Neural cell (in vitro differentiated cells): ENCODE measurements around the gene SQSTM1.
A peak's percentile ranks its signal among the peaks of the same experiment; 100 is the strongest.

Source experiments
- CTCF ChIP-seq: fragments of 450-650 bp; IDR thresholded peaks from 2 replicates; pipeline ENCODE4 v1.5.1; 2014; ENCODE audit warnings: antibody characterized with exemption, mild to moderate bottlenecking, moderate library complexity; ENCODE audit not compliant: poor library complexity, severe bottlenecking
- EP300 ChIP-seq: fragments of 450-650 bp; conservative IDR thresholded peaks from 2 replicates; pipeline ENCODE4 v1.6.1; 2014; ENCODE audit warnings: antibody characterized with exemption, mild to moderate bottlenecking, moderate library complexity; ENCODE audit not compliant: poor library complexity, severe bottlenecking
- MXI1 ChIP-seq: fragments of 450-650 bp; conservative IDR thresholded peaks from 2 replicates; pipeline ENCODE4 v1.6.1; 2014; ENCODE audit warnings: antibody characterized with exemption, mild to moderate bottlenecking; ENCODE audit not compliant: poor library complexity, severe bottlenecking
- POLR2AphosphoS5 ChIP-seq: IDR thresholded peaks from 2 replicates; pipeline ENCODE4 v1.6.1; 2012
- REST ChIP-seq: IDR thresholded peaks from 2 replicates; pipeline ENCODE4 v1.6.1; 2012; ENCODE audit warnings: borderline replicate concordance
- SMC3 ChIP-seq: fragments of 450-650 bp; conservative IDR thresholded peaks from 2 replicates; pipeline ENCODE4 v1.6.1; 2014; ENCODE audit warnings: antibody characterized with exemption, mild to moderate bottlenecking, moderate library complexity; ENCODE audit not compliant: poor library complexity
- TAF1 ChIP-seq: IDR thresholded peaks from 2 replicates; pipeline ENCODE4 v1.6.1; 2012; ENCODE audit warnings: low read depth

GRCh38 chr5:179818746-179819295, 1.9 kb upstream of the SQSTM1 start:
- TF ChIP-seq CTCF (no peak), SMC3 (no peak), TAF1 (no peak), EP300 (no peak), REST (no peak), POLR2AphosphoS5 (peak; percentile 27), MXI1 (no peak)
